IMR-90 (cell line): Measurements from ENCODE around the gene ZNF667. TPM values are rescaled to one million over a fixed set of nuclear protein-coding genes. Genes with fewer than 3 reads are reported as not detected.

ENCODE experiments used
- ATAC-seq: fragments of 200-7000 bp; cut with Tn5 transposase; 2 replicates; pipeline ENCODE4 v1.9.1; 2020; ENCODE audit warnings: low read depth, mild to moderate bottlenecking, moderate library complexity
- BruUV-seq: library from RNA; stranded (reverse); fragments of 400-500 nt; replicated peaks from 2 replicates; lab custom pipeline; 2021; lab: Mats Ljungman, UMichigan
- CTCF ChIA-PET: fragments of 300-600 bp; formaldehyde crosslinking; extraction: SDS; loops from one replicate; lab custom pipeline; 2021; ENCODE audit warnings: antibody characterized with exemption; lab: Yijun Ruan, JAX
- POLR2A ChIA-PET: fragments of 300-600 bp; sonication (Branson Sonifier 250); formaldehyde crosslinking; loops from one replicate; lab custom pipeline; 2022; ENCODE audit warnings: antibody characterized with exemption; ENCODE audit not compliant: unreplicated experiment; lab: Charles Lee
- DNase-seq: peaks from one replicate; pipeline ENCODE4 v3.0.0; 2013
- H2AFZ ChIP-seq: replicated peaks from 2 replicates; pipeline ENCODE3; 2013; ENCODE audit warnings: low read length, mild to moderate bottlenecking; ENCODE audit not compliant: poor library complexity
- H2AK5ac ChIP-seq: 2 replicates; pipeline ENCODE4 v1.6.1; 2013; ENCODE audit warnings: low read depth, low read length, inconsistent platforms
- H2AK9ac ChIP-seq: replicated peaks from 2 replicates; pipeline ENCODE3; 2013; ENCODE audit warnings: mild to moderate bottlenecking, low read depth, low read length, moderate library complexity; ENCODE audit not compliant: poor library complexity
- H2BK120ac ChIP-seq: 2 replicates; pipeline ENCODE4 v1.6.1; 2013; ENCODE audit warnings: low read depth, low read length, inconsistent platforms
- H2BK15ac ChIP-seq: 3 replicates; pipeline ENCODE4 v1.6.1; 2013; ENCODE audit warnings: low read depth, low read length, inconsistent platforms
- H2BK20ac ChIP-seq: 2 replicates; pipeline ENCODE4 v1.6.1; 2013; ENCODE audit warnings: low read depth, mild to moderate bottlenecking, inconsistent platforms, low read length, moderate library complexity
- H2BK5ac ChIP-seq: 2 replicates; pipeline ENCODE4 v1.6.1; 2013; ENCODE audit warnings: mild to moderate bottlenecking, low read depth, low read length, inconsistent platforms; ENCODE audit not compliant: poor library complexity, severe bottlenecking
- H3K14ac ChIP-seq: replicated peaks from 2 replicates; pipeline ENCODE4 v1.6.1; 2013; ENCODE audit warnings: low read depth, low read length, inconsistent platforms
- H3K18ac ChIP-seq: 2 replicates; pipeline ENCODE4 v1.6.1; 2013; ENCODE audit warnings: low read depth, low read length, control low read depth
- H3K23ac ChIP-seq: 2 replicates; pipeline ENCODE4 v1.6.1; 2013; ENCODE audit warnings: low read depth, low read length, inconsistent platforms
- H3K27ac ChIP-seq: 2 replicates; pipeline ENCODE4 v1.5.1; 2013; ENCODE audit warnings: mild to moderate bottlenecking, control low read depth, low read length; ENCODE audit not compliant: insufficient read depth
- H3K27me3 ChIP-seq: 2 replicates; pipeline ENCODE4 v1.6.1; 2013; ENCODE audit warnings: low read length; ENCODE audit not compliant: control insufficient read depth, insufficient read depth
- H3K36me3 ChIP-seq: 2 replicates; pipeline ENCODE4 v1.6.1; 2013; ENCODE audit warnings: low read length, mixed read lengths; ENCODE audit not compliant: control insufficient read depth, insufficient read depth
- H3K4ac ChIP-seq: 2 replicates; pipeline ENCODE4 v1.6.1; 2013; ENCODE audit warnings: low read depth, low read length, inconsistent platforms
- H3K4me1 ChIP-seq: 2 replicates; pipeline ENCODE4 v1.6.1; 2013; ENCODE audit warnings: low read length, mixed read lengths; ENCODE audit not compliant: control insufficient read depth, insufficient read depth
- H3K4me2 ChIP-seq: 2 replicates; pipeline ENCODE4 v1.6.1; 2013; ENCODE audit warnings: low read depth, mild to moderate bottlenecking, control low read depth, low read length, moderate library complexity
- H3K4me3 ChIP-seq: 2 replicates; pipeline ENCODE4 v1.5.1; 2013; ENCODE audit warnings: low read depth, mild to moderate bottlenecking, control low read depth, low read length, moderate library complexity; ENCODE audit not compliant: insufficient read depth
- H3K56ac ChIP-seq: 2 replicates; pipeline ENCODE4 v1.6.1; 2013; ENCODE audit warnings: low read length, inconsistent platforms; ENCODE audit not compliant: insufficient read depth; ENCODE audit errors: extremely low read depth
- H3K79me1 ChIP-seq, 2 experiments: 2 replicates each; pipeline ENCODE4 v1.6.1; 2013; ENCODE audit warnings: low read length in 2 of 2, inconsistent platforms in 1 of 2, low read depth in 1 of 2
- H3K9ac ChIP-seq: 2 replicates; pipeline ENCODE4 v1.6.1; 2013; ENCODE audit warnings: low read depth, low read length, control low read depth
- H3K9me1 ChIP-seq: 2 replicates; pipeline ENCODE4 v1.6.1; 2013; ENCODE audit warnings: low read length, inconsistent platforms; ENCODE audit not compliant: insufficient read depth
- H3K9me3 ChIP-seq: 2 replicates; pipeline ENCODE4 v1.6.1; 2013; ENCODE audit warnings: low read length; ENCODE audit not compliant: control insufficient read depth, insufficient read depth
- H4K20me1 ChIP-seq: 2 replicates; pipeline ENCODE4 v1.6.1; 2013; ENCODE audit warnings: low read length, inconsistent platforms; ENCODE audit not compliant: insufficient read depth
- H4K5ac ChIP-seq: 2 replicates; pipeline ENCODE4 v1.6.1; 2013; ENCODE audit warnings: mild to moderate bottlenecking, low read depth, low read length, control low read depth
- H4K8ac ChIP-seq, 2 experiments: 2 replicates each; pipeline ENCODE4 v1.6.1; 2013; ENCODE audit warnings: low read depth in 2 of 2, low read length in 2 of 2, control low read depth in 1 of 2, inconsistent platforms in 1 of 2
- H4K91ac ChIP-seq: 2 replicates; pipeline ENCODE4 v1.6.1; 2013; ENCODE audit warnings: low read depth, low read length, inconsistent platforms; ENCODE audit not compliant: insufficient read depth
- BHLHE40 ChIP-seq: fragments of 150-350 bp; IDR thresholded peaks from 2 replicates; pipeline ENCODE4 v1.6.1; 2016; ENCODE audit warnings: mild to moderate bottlenecking, low read depth, low read length
- CHD1 ChIP-seq: IDR thresholded peaks from 2 replicates; pipeline ENCODE4 v1.6.1; 2012; ENCODE audit warnings: low read depth, low read length, improper control_type of control experiment
- RCOR1 ChIP-seq: IDR thresholded peaks from 2 replicates; pipeline ENCODE4 v1.6.1; 2012; ENCODE audit warnings: mild to moderate bottlenecking, low read length, improper control_type of control experiment; ENCODE audit not compliant: insufficient replicate concordance
- RFX5 ChIP-seq: IDR thresholded peaks from 2 replicates; pipeline ENCODE4 v1.8.0; 2012; ENCODE audit warnings: low read depth, mild to moderate bottlenecking, low read length, moderate library complexity
- SMC3 ChIP-seq: fragments of 150-350 bp; IDR thresholded peaks from 2 replicates; pipeline ENCODE4 v1.6.1; 2016; ENCODE audit warnings: low read depth, mild to moderate bottlenecking, antibody characterized with exemption, low read length, moderate library complexity
- WGBS, 2 experiments: methylation state at CpG; one replicate each; pipeline versions ENCODE4 v1.1.5 to v1.1.7; 2013; ENCODE audit warnings: missing lambda C conversion rate in 2 of 2; ENCODE audit not compliant: insufficient read length in 1 of 2; ENCODE audit errors: extremely low coverage in 2 of 2; 5-methylcytosine and 5-hydroxymethylcytosine counted together
- dilution Hi-C: fragments of 300-500 bp; cut with HindIII; formaldehyde crosslinking; loops from one replicate; pipeline ENCODE4 v1.14.3; 2018; ENCODE audit warnings: low sequenced_read_pairs; ENCODE audit not compliant: unreplicated experiment
- in situ Hi-C: fragments of 300-500 bp; cut with MboI; formaldehyde crosslinking; loops from 3 replicates; pipeline ENCODE4 v1.14.3; 2019; ENCODE audit warnings: low sequenced_read_pairs, inconsistent platforms, mixed read lengths
- intact Hi-C: fragments of 100-400 bp; cut with micrococcal nuclease; formaldehyde crosslinking; loops from 2 replicates; pipeline ENCODE4 v1.10.0; 2022
- polyA plus RNA-seq, 3 experiments: library from polyadenylated mRNA; depleted of rRNA; stranded (reverse); fragments of >200 nt; gene quantifications; 2 replicates each; pipeline ENCODE4 v1.2.3, GENCODE V29; 2012; ENCODE audit warnings: low replicate concordance in 1 of 3
- total RNA-seq: library from RNA; depleted of rRNA; stranded (reverse); fragments of >200 nt; gene quantifications from 2 replicates; pipeline ENCODE4 v1.2.3, GENCODE V29; 2012
- TF ChIP-seq, protein P1 (sequence below): conservative IDR thresholded peaks from 2 replicates; pipeline ENCODE4 v1.5.1; 2012; ENCODE audit warnings: mild to moderate bottlenecking, low read depth, low read length, improper control_type of control experiment
- TF ChIP-seq, protein P2 (sequence below): fragments of 150-350 bp; IDR thresholded peaks from 2 replicates; pipeline ENCODE4 v1.6.1; 2017; ENCODE audit warnings: mild to moderate bottlenecking, antibody characterized with exemption, low read length, low read depth

The ZNF667 gene
- total and polyA plus RNA-seq, 2 of the 4 experiments (the other 2 are of a cell fraction), result 1.8 to 3.4 TPM

DNA sequence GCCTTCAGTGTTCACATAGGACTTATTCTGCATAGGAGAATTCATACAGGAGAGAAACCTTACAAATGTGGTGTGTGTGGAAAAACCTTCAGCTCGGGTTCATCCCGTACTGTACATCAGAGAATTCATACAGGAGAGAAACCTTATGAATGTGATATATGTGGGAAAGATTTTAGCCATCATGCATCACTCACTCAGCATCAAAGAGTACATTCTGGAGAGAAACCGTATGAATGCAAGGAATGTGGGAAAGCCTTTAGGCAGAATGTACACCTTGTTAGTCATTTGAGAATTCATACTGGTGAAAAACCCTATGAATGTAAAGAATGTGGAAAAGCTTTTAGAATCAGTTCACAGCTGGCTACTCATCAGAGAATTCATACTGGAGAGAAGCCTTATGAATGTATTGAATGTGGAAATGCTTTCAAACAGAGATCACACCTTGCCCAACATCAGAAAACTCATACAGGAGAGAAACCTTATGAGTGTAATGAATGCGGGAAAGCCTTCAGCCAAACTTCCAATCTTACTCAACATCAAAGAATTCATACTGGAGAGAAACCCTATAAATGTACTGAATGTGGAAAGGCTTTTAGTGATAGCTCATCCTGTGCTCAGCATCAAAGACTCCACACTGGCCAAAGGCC is 48.2 kb upstream of the ZNF667 start:
- Histone ChIP-seq H3K27me3 (no peaks in the 10 kb centered on the region), H3K4me3 (no peak overlapping the region), H2BK20ac (no peak overlapping the region), H4K8ac (no peak overlapping the region), H3K14ac (no peak overlapping the region), H2AK9ac (no peak overlapping the region), H4K91ac (no peak overlapping the region), H3K4me2 (no peak overlapping the region), H4K20me1 (no peaks in the 10 kb centered on the region), H3K23ac (no peak overlapping the region), H3K4ac (no peak overlapping the region), H3K9me3 (peaks cover 77% of the 10 kb centered on the region), H3K27ac (no peak overlapping the region), H3K18ac (no peak overlapping the region), H4K5ac (no peak overlapping the region), H3K9me1 (no peaks in the 10 kb centered on the region), H2BK5ac (no peak overlapping the region), H2BK120ac (no peak overlapping the region), H3K4me1 (no peaks in the 10 kb centered on the region), H3K56ac (no peak overlapping the region), H3K9ac (no peak overlapping the region), H3K36me3 (peaks cover 12% of the 10 kb centered on the region; the same call in 1 of the 2 replicates), H2AFZ (no peak overlapping the region), H2AK5ac (no peak overlapping the region), H2BK15ac (no peak overlapping the region), H3K79me1 (no peaks in the 10 kb centered on the region)
- dilution Hi-C loops, result no loop called here
- BruUV-seq, result no TSS peak
- no CpG with 5 or more reads among the region's 4 CpGs for WGBS, 2 experiments
- intact Hi-C loops, result no loop called here
- in situ Hi-C loops, result no loop called here
- TF ChIP-seq RFX5 (no peak), SMC3 (no peak), CHD1 (no peak), BHLHE40 (no peak), RCOR1 (no peak)
- TF ChIP-seq, protein P1, sequence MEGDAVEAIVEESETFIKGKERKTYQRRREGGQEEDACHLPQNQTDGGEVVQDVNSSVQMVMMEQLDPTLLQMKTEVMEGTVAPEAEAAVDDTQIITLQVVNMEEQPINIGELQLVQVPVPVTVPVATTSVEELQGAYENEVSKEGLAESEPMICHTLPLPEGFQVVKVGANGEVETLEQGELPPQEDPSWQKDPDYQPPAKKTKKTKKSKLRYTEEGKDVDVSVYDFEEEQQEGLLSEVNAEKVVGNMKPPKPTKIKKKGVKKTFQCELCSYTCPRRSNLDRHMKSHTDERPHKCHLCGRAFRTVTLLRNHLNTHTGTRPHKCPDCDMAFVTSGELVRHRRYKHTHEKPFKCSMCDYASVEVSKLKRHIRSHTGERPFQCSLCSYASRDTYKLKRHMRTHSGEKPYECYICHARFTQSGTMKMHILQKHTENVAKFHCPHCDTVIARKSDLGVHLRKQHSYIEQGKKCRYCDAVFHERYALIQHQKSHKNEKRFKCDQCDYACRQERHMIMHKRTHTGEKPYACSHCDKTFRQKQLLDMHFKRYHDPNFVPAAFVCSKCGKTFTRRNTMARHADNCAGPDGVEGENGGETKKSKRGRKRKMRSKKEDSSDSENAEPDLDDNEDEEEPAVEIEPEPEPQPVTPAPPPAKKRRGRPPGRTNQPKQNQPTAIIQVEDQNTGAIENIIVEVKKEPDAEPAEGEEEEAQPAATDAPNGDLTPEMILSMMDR, result no peak
- TF ChIP-seq, protein P2, sequence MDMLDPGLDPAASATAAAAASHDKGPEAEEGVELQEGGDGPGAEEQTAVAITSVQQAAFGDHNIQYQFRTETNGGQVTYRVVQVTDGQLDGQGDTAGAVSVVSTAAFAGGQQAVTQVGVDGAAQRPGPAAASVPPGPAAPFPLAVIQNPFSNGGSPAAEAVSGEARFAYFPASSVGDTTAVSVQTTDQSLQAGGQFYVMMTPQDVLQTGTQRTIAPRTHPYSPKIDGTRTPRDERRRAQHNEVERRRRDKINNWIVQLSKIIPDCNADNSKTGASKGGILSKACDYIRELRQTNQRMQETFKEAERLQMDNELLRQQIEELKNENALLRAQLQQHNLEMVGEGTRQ, result no peak
- no peak for DNase-seq
- ChIA-PET POLR2A (no interaction called here), CTCF (no interaction called here)
- ATAC-seq, result no peak
